GM12801 (cell line): ENCODE data around the gene GAPDHS.

Experiments
- CTCF ChIP-seq: IDR thresholded peaks from one replicate; pipeline ENCODE4 v1.5.1; 2011; ENCODE audit warnings: control low read depth; ENCODE audit not compliant: insufficient read length; ENCODE audit errors: extremely low read depth

Gene GAPDHS

GRCh38 chr19:35493971-35494370 lies 39.3 kb upstream of the GAPDHS start:
- no peak for TF ChIP-seq CTCF

- TF ChIP-seq CTCF = peak; percentile 87
These were observed 37.9 kb upstream of the GAPDHS start for GRCh38 chr19:35495107-35496064.

GRCh38 chr19:35497406-35497805 lies 35.9 kb upstream of the GAPDHS start:
- no peak for TF ChIP-seq CTCF

GRCh38 chr19:35498220-35498619 lies 35.0 kb upstream of the GAPDHS start:
- TF ChIP-seq CTCF = no peak

GRCh38 chr19:35498984-35499527 lies 34.2 kb upstream of the GAPDHS start:
- TF ChIP-seq CTCF = no peak

- TF ChIP-seq CTCF = no peak
These were observed 32.6 kb upstream of the GAPDHS start for GRCh38 chr19:35500611-35501010.

GRCh38 chr19:35501684-35502083 lies 31.6 kb upstream of the GAPDHS start:
- TF ChIP-seq CTCF = no peak
